ENCODE measurements around the gene MRPL43. TPM values are rescaled to one million over a fixed set of nuclear protein-coding genes. Genes with fewer than 3 reads are reported as not detected.

Gene MRPL43
- total and polyA plus RNA-seq, 2 donors (not counting 1 experiment from before 2014, with no cell fraction given) = 61.4 to 62.1 TPM

GRCh38 chr10:100962351-100963080, 24.8 kb downstream of the MRPL43 start:
- no peaks in the 10 kb centered on the region for H3K27me3 ChIP-seq (ENCODE audit: control insufficient read depth, insufficient read depth, low read length)
- no peak overlapping the region for H3K9ac ChIP-seq (ENCODE audit: insufficient read depth, low read length)
- H3K4me2 ChIP-seq (ENCODE audit: extremely low read depth, insufficient read depth, low read length) = no peak overlapping the region
- DNase-seq (ENCODE audit: low read depth in 2 of 2) = peak in 1 of 2 donors; percentile 56
- H3K27ac ChIP-seq (ENCODE audit: insufficient read depth, low read length) = no peak overlapping the region
- H3K36me3 ChIP-seq (ENCODE audit: control insufficient read depth, insufficient read depth, low read length) = peaks cover 4% of the 10 kb centered on the region
- no peak overlapping the region for H2AFZ ChIP-seq (ENCODE audit: low read length)
- no peaks in the 10 kb centered on the region for H3K9me3 ChIP-seq (ENCODE audit: control insufficient read depth, insufficient read depth, low read depth, low read length)
- H3K79me2 ChIP-seq (ENCODE audit: control insufficient read depth, insufficient read depth, low read length) = no peaks in the 10 kb centered on the region
- no peak overlapping the region for H3K4me3 ChIP-seq (replicated peaks in 1 of 4; ENCODE audit: control extremely low read depth in 1 of 4, insufficient read depth in 1 of 4, low read depth in 3 of 4, low read length in 4 of 4)
- TF ChIP-seq EZH2 (IDR thresholded peaks at IDR 0.05; ENCODE audit: low read length, missing control alignments) (no peak), CTCF (conservative IDR thresholded peaks at IDR 0.05 in 1 of 2, IDR thresholded peaks at IDR 0.05 in 1 of 2; ENCODE audit: low read depth in 1 of 2, low read length in 2 of 2) (no peak)
- H3K4me1 ChIP-seq (ENCODE audit: control insufficient read depth, extremely low read depth, insufficient read depth, low read length) = no peaks in the 10 kb centered on the region
- H4K20me1 ChIP-seq (ENCODE audit: control insufficient read depth, extremely low read depth, insufficient read depth, low read length) = no peaks in the 10 kb centered on the region

GRCh38 chr10:100960251-100960650, 27.0 kb downstream of the MRPL43 start:
- no peak for TF ChIP-seq CTCF (conservative IDR thresholded peaks at IDR 0.05 in 1 of 2, IDR thresholded peaks at IDR 0.05 in 1 of 2; ENCODE audit: low read depth in 1 of 2, low read length in 2 of 2)
- TF ChIP-seq EZH2 (IDR thresholded peaks at IDR 0.05; ENCODE audit: low read length, missing control alignments) = no peak
- no peak overlapping the region for H3K4me2 ChIP-seq (ENCODE audit: extremely low read depth, insufficient read depth, low read length)
- H3K79me2 ChIP-seq (ENCODE audit: control insufficient read depth, insufficient read depth, low read length) = no peaks in the 10 kb centered on the region
- H4K20me1 ChIP-seq (ENCODE audit: control insufficient read depth, extremely low read depth, insufficient read depth, low read length) = no peaks in the 10 kb centered on the region
- no peak overlapping the region for H2AFZ ChIP-seq (ENCODE audit: low read length)
- no peak overlapping the region for H3K9ac ChIP-seq (ENCODE audit: insufficient read depth, low read length)
- no peak for DNase-seq (ENCODE audit: low read depth in 2 of 2)
- H3K9me3 ChIP-seq (ENCODE audit: control insufficient read depth, insufficient read depth, low read depth, low read length) = no peaks in the 10 kb centered on the region
- no peaks in the 10 kb centered on the region for H3K27me3 ChIP-seq (ENCODE audit: control insufficient read depth, insufficient read depth, low read length)
- H3K4me3 ChIP-seq (replicated peaks in 1 of 4; ENCODE audit: control extremely low read depth in 1 of 4, insufficient read depth in 1 of 4, low read depth in 3 of 4, low read length in 4 of 4) = no peak overlapping the region
- H3K4me1 ChIP-seq (ENCODE audit: control insufficient read depth, extremely low read depth, insufficient read depth, low read length) = no peaks in the 10 kb centered on the region
- peaks cover 5% of the 10 kb centered on the region for H3K36me3 ChIP-seq (ENCODE audit: control insufficient read depth, insufficient read depth, low read length)
- no peak overlapping the region for H3K27ac ChIP-seq (ENCODE audit: insufficient read depth, low read length)

GRCh38 chr10:100948916-100949315, 38.4 kb downstream of the MRPL43 start:
- DNase-seq (ENCODE audit: low read depth in 2 of 2) = no peak
- Histone ChIP-seq H4K20me1 (ENCODE audit: control insufficient read depth, extremely low read depth, insufficient read depth, low read length) (no peaks in the 10 kb centered on the region), H3K4me1 (ENCODE audit: control insufficient read depth, extremely low read depth, insufficient read depth, low read length) (no peaks in the 10 kb centered on the region), H3K9me3 (ENCODE audit: control insufficient read depth, insufficient read depth, low read depth, low read length) (no peaks in the 10 kb centered on the region), H3K36me3 (ENCODE audit: control insufficient read depth, insufficient read depth, low read length) (peaks cover 10% of the 10 kb centered on the region), H2AFZ (ENCODE audit: low read length) (no peak overlapping the region), H3K9ac (ENCODE audit: insufficient read depth, low read length) (no peak overlapping the region), H3K27ac (ENCODE audit: insufficient read depth, low read length) (no peak overlapping the region), H3K79me2 (ENCODE audit: control insufficient read depth, insufficient read depth, low read length) (no peaks in the 10 kb centered on the region), H3K27me3 (ENCODE audit: control insufficient read depth, insufficient read depth, low read length) (no peaks in the 10 kb centered on the region), H3K4me2 (ENCODE audit: extremely low read depth, insufficient read depth, low read length) (no peak overlapping the region), H3K4me3 (replicated peaks in 1 of 4; ENCODE audit: control extremely low read depth in 1 of 4, insufficient read depth in 1 of 4, low read depth in 3 of 4, low read length in 4 of 4) (no peak overlapping the region)
- TF ChIP-seq CTCF (conservative IDR thresholded peaks at IDR 0.05 in 1 of 2, IDR thresholded peaks at IDR 0.05 in 1 of 2; ENCODE audit: low read depth in 1 of 2, low read length in 2 of 2) = no peak
- TF ChIP-seq EZH2 (IDR thresholded peaks at IDR 0.05; ENCODE audit: low read length, missing control alignments) = no peak

Data from fibroblast of lung (primary cell).